Activated naive CD8-positive, alpha-beta T cell treated with anti-CD3 and anti-CD28 coated beads, Interleukin-2, amount 50 U/mL, for 24 hours (primary cell): Measurements from ENCODE around the gene ADSL.

Experiments
- ATAC-seq: fragments of 150-1000 bp; cut with Tn5 transposase; one replicate; pipeline ENCODE4 v1.10.0; 2021
- DNase-seq: peaks from one replicate; pipeline ENCODE4 v3.0.0; 2021
- H3K27ac Mint-ChIP-seq: one replicate; pipeline ENCODE4 v1.8.0; 2021; ENCODE audit warnings: mild to moderate bottlenecking, mixed read lengths
- H3K27me3 Mint-ChIP-seq: one replicate; pipeline ENCODE4 v1.8.0; 2021; ENCODE audit warnings: mixed read lengths
- H3K36me3 Mint-ChIP-seq: one replicate; pipeline ENCODE4 v1.8.0; 2021; ENCODE audit warnings: low read depth, mixed read lengths
- H3K4me1 Mint-ChIP-seq: one replicate; pipeline ENCODE4 v1.8.0; 2021; ENCODE audit warnings: mixed read lengths
- H3K4me3 Mint-ChIP-seq: one replicate; pipeline ENCODE4 v1.8.0; 2021; ENCODE audit warnings: mild to moderate bottlenecking, moderate library complexity, mixed read lengths
- H3K9me3 Mint-ChIP-seq: one replicate; pipeline ENCODE4 v1.8.0; 2021; ENCODE audit warnings: mixed read lengths

Gene ADSL

DNA sequence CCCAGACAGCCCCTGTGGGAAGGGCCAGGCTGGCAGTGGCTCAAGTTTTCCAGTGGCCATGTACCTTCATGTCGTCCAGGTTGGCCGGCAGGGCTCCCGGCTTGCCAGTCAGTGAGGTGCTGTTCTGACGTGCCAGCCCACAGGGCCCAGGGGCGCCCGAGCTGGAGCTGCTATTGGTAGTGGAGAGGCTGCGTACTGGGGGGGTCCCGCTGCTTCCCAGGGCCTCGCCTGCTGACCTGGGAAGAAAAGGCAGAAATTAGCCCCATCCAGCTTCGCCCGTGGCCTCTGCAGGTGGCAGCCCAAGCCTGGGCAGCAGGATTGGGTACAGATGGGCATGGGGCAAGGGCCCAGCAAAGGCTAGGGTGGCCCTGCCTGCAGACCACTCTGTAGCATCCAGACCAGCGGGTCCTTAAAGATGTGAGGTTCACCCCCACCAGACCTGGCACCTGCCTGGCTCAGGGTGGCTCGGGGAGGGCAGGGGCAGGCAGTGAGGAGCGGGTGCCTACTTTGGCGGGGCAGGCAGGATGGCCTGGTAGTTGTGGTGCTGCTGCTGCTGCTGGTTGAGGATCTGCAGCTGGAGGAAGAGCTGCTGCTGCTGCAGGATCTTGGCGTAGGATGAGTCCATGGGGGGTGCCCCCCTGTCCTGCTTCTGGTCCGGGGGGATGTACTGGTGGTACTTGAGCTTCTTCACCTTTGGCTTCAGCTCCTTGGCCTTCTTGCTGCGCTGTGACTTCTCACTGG, 74.2 kb downstream of the ADSL start:
- Mint-ChIP-seq H3K4me3 (no peak overlapping the region), H3K4me1 (peaks cover 22% of the 10 kb centered on the region), H3K9me3 (no peaks in the 10 kb centered on the region), H3K27ac (no peak overlapping the region), H3K27me3 (no peaks in the 10 kb centered on the region), H3K36me3 (peaks cover 32% of the 10 kb centered on the region)
- ATAC-seq (no peak), DNase-seq (no peak)

DNA sequence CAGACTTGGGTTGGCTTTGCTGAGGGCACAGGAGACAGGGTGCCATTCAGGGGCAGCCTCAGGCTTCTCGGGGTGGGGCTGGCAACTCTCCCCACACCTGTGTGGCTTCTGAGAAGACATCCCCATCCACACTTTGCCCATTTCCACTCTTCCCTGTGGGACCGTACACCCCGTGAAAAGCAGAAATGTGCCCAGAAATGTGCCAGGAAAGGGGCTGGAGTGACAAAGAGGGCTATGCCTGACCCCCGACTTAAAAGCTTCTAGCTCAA, 74.7 kb downstream of the ADSL start:
- DNase-seq (no peak), ATAC-seq (no peak)
- H3K9me3 Mint-ChIP-seq, result no peaks in the 10 kb centered on the region
- H3K27me3 Mint-ChIP-seq, result no peaks in the 10 kb centered on the region
- peaks cover 16% of the 10 kb centered on the region for H3K4me1 Mint-ChIP-seq
- H3K4me3 Mint-ChIP-seq, result no peak overlapping the region
- H3K27ac Mint-ChIP-seq, result no peak overlapping the region
- H3K36me3 Mint-ChIP-seq, result peaks cover 27% of the 10 kb centered on the region

GRCh38 chr22:40421941-40422340, 75.6 kb downstream of the ADSL start:
- no peak for ATAC-seq
- Mint-ChIP-seq H3K36me3 (peaks cover 26% of the 10 kb centered on the region), H3K4me3 (no peak overlapping the region), H3K9me3 (no peaks in the 10 kb centered on the region), H3K4me1 (peaks cover 9% of the 10 kb centered on the region), H3K27me3 (no peaks in the 10 kb centered on the region), H3K27ac (peak overlapping the region; percentile 50)
- DNase-seq, result no peak

DNA sequence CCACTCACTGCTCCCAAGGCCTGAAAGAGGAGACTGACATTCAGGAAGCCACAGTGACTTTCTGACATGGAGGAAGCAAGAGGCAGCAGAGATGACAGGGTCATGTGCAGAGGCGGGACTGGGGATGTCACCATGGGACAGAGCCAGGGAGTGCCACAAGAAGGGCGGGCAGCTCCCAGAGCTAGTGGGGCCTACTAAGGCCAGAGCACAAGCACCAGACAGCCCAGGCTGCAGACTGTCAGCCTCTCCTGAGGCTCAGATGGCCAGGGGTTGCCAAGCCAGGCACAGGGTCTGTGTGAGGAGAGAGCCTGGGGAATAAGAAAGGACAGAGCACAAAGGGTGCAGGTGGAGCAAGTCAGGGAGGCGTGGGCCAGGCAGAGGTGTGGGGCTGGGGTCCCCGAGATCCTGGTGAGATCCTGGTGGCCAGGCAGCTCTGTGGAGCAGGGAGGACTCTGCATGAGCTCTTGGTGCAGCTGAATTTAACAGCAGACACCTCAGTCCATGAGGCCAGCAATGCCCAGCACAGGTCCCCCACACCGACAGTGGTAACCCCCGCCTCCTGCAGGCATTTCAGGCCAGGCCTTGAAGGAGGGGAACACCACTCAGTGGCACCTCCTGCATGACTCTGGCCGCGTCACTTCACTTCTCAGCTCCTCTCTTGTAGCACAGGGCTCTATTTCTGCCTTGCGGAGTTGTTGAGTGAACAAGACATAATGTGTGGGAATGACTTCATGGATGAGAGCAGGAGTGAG, 76.4 kb downstream of the ADSL start:
- ATAC-seq (no peak), DNase-seq (no peak)
- Mint-ChIP-seq H3K4me1 (peaks cover 9% of the 10 kb centered on the region), H3K27ac (peak overlapping the region; percentile 50), H3K4me3 (no peak overlapping the region), H3K27me3 (no peaks in the 10 kb centered on the region), H3K36me3 (peaks cover 26% of the 10 kb centered on the region), H3K9me3 (no peaks in the 10 kb centered on the region)

- Mint-ChIP-seq H3K4me1 (peaks cover 5% of the 10 kb centered on the region), H3K4me3 (no peak overlapping the region), H3K9me3 (no peaks in the 10 kb centered on the region), H3K27ac (no peak overlapping the region), H3K36me3 (peaks cover 24% of the 10 kb centered on the region), H3K27me3 (no peaks in the 10 kb centered on the region)
- ATAC-seq (no peak), DNase-seq (no peak)
Measured at GRCh38 chr22:40423310-40423688, 77.0 kb downstream of the ADSL start.

DNA sequence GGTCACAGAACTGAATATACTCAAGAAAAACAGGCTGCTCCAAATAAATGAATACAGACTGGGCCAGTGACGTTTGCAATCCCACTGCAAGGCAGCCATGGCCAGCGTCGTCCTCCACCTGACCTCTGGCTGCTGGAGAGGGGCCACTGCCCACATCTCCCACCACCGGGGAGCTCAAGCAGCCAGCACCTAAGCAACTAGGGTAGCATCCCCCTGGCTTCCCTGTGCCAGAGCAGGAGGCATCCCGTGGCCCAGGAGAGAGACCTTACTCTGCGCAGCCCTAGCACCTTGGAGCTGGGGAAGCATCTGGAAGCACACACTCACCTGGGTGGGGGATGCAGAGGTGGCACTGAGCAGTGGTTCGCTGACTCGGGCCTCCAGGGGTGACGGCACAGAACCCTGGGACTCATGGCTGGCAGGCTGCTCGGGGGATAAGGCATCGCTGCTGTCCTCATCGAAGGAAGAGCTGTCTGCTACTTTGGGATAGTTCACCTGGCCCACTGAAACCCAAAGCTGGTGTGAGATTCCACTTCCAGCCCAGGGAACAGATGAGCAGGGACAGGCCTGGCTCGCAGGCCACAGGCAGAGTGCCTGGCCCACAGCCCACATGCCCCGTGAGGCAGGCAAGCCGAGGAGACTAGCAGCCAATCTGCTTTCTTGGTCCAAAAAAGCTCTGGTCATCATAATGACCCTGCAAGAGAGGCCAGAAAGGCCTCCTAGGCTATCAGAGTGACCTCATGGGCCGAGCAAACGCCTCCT, 77.8 kb downstream of the ADSL start:
- no peak for DNase-seq
- no peak overlapping the region for H3K4me3 Mint-ChIP-seq
- H3K27me3 Mint-ChIP-seq, result no peaks in the 10 kb centered on the region
- H3K27ac Mint-ChIP-seq, result no peak overlapping the region
- H3K4me1 Mint-ChIP-seq, result peaks cover 5% of the 10 kb centered on the region
- peaks cover 28% of the 10 kb centered on the region for H3K36me3 Mint-ChIP-seq
- no peaks in the 10 kb centered on the region for H3K9me3 Mint-ChIP-seq
- no peak for ATAC-seq

GRCh38 chr22:40425082-40425481, 78.8 kb downstream of the ADSL start:
- no peaks in the 10 kb centered on the region for H3K9me3 Mint-ChIP-seq

GRCh38 chr22:40426594-40427333, 80.5 kb downstream of the ADSL start:
- ATAC-seq (no peak), DNase-seq (no peak)
- Mint-ChIP-seq H3K36me3 (peaks cover 38% of the 10 kb centered on the region), H3K9me3 (no peaks in the 10 kb centered on the region), H3K4me1 (peaks cover 5% of the 10 kb centered on the region), H3K27me3 (no peaks in the 10 kb centered on the region), H3K27ac (peak overlapping the region; percentile 51), H3K4me3 (no peak overlapping the region)

More at GRCh38 chr22:40425082-40425481, 78.8 kb downstream of the ADSL start:
- no peak overlapping the region for H3K4me3 Mint-ChIP-seq
- no peak for DNase-seq
- ATAC-seq, result no peak
- H3K27me3 Mint-ChIP-seq, result no peaks in the 10 kb centered on the region
- H3K4me1 Mint-ChIP-seq, result peaks cover 5% of the 10 kb centered on the region
- no peak overlapping the region for H3K27ac Mint-ChIP-seq
- peaks cover 35% of the 10 kb centered on the region for H3K36me3 Mint-ChIP-seq

GRCh38 chr22:40428796-40429195, 82.5 kb downstream of the ADSL start:
- ATAC-seq (no peak), DNase-seq (no peak)
- Mint-ChIP-seq H3K27me3 (no peaks in the 10 kb centered on the region), H3K27ac (peak overlapping the region; percentile 64), H3K9me3 (no peaks in the 10 kb centered on the region), H3K36me3 (peaks cover 27% of the 10 kb centered on the region), H3K4me3 (no peak overlapping the region), H3K4me1 (peaks cover 11% of the 10 kb centered on the region)

GRCh38 chr22:40429481-40429880, 83.2 kb downstream of the ADSL start:
- DNase-seq, result no peak
- no peak for ATAC-seq
- Mint-ChIP-seq H3K9me3 (no peaks in the 10 kb centered on the region), H3K36me3 (peaks cover 33% of the 10 kb centered on the region), H3K4me3 (no peak overlapping the region), H3K27ac (peak overlapping the region; percentile 49), H3K4me1 (peaks cover 18% of the 10 kb centered on the region), H3K27me3 (no peaks in the 10 kb centered on the region)

GRCh38 chr22:40430991-40431390, 84.7 kb downstream of the ADSL start:
- Mint-ChIP-seq H3K4me1 (peaks cover 33% of the 10 kb centered on the region), H3K27me3 (no peaks in the 10 kb centered on the region), H3K4me3 (no peak overlapping the region), H3K27ac (no peak overlapping the region), H3K9me3 (no peaks in the 10 kb centered on the region), H3K36me3 (peaks cover 32% of the 10 kb centered on the region)
- ATAC-seq (no peak), DNase-seq (no peak)

GRCh38 chr22:40432157-40432556, 85.9 kb downstream of the ADSL start:
- H3K27me3 Mint-ChIP-seq, result no peaks in the 10 kb centered on the region
- peaks cover 27% of the 10 kb centered on the region for H3K36me3 Mint-ChIP-seq
- no peak overlapping the region for H3K4me3 Mint-ChIP-seq
- H3K27ac Mint-ChIP-seq, result no peak overlapping the region
- ATAC-seq (no peak), DNase-seq (no peak)
- peaks cover 45% of the 10 kb centered on the region for H3K4me1 Mint-ChIP-seq
- H3K9me3 Mint-ChIP-seq, result no peaks in the 10 kb centered on the region

GRCh38 chr22:40432625-40433024, 86.3 kb downstream of the ADSL start:
- Mint-ChIP-seq H3K9me3 (no peaks in the 10 kb centered on the region), H3K36me3 (peaks cover 27% of the 10 kb centered on the region), H3K4me3 (no peak overlapping the region), H3K27me3 (no peaks in the 10 kb centered on the region), H3K4me1 (peaks cover 50% of the 10 kb centered on the region), H3K27ac (no peak overlapping the region)
- no peak for ATAC-seq
- DNase-seq, result no peak

DNA sequence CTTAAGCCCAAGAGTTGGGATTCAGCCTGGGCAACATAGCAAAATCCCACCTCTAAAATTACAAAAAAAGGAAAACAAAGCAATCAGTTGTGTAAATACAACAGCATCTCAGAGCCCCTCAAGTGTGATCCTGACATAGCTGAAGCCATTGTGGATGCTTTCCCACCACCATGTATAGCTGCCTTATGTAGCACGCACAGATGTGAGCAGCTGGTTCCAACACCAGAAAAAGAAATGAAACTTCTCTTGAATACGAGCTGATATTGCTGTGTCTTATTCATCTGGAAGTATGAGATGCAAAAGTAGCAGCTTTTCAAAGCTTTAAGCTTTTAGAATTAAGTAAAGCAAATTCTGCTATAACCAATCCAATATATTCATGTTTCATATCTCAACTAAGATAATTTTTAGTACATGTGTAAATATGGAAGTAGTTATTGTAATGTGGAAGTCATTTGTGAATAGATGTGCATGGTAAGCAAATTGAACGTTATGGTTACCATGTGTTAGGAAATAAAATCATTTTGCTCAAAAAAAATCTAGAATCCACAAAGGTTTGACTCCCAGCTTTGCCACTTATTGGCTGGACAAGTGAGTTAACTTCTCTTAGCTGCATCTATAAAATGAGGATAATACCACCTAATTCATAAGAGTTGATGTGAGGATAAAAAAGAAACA, 87.3 kb downstream of the ADSL start:
- Mint-ChIP-seq H3K36me3 (peaks cover 27% of the 10 kb centered on the region), H3K27me3 (no peaks in the 10 kb centered on the region), H3K4me3 (no peak overlapping the region), H3K4me1 (peaks cover 59% of the 10 kb centered on the region), H3K27ac (no peak overlapping the region), H3K9me3 (no peaks in the 10 kb centered on the region)
- DNase-seq (no peak), ATAC-seq (no peak)
